Left lung (tissue), 10 donors: ENCODE data around the gene SLC39A9. TPM values are rescaled to one million over a fixed set of nuclear protein-coding genes. Genes with fewer than 3 reads are reported as not detected.

Experiments
- ATAC-seq: fragments of 200-7000 bp; cut with Tn5 transposase; one replicate; pipeline ENCODE4 v1.9.1; 2020; ENCODE audit warnings: moderate library complexity
- DNase-seq, 4 donors: peaks; one replicate each; pipeline ENCODE4 v3.0.0-alpha.2; 2013 to 2020
- H3K27ac ChIP-seq, 2 donors: fragments of 200-600 bp; sonication (generic) in 1 of 2; one replicate each; pipeline versions ENCODE4 v1.5.0 to v1.8.0; 2020 to 2021
- H3K27me3 ChIP-seq, 2 donors: fragments of 200-600 bp; sonication (generic) in 1 of 2; one replicate each; pipeline versions ENCODE4 v1.5.0 to v1.8.0; 2020 to 2021
- H3K36me3 ChIP-seq, 2 donors: fragments of 200-600 bp; sonication (generic) in 1 of 2; one replicate each; pipeline versions ENCODE4 v1.5.0 to v1.8.0; 2020 to 2021
- H3K4me1 ChIP-seq, 2 donors: fragments of 200-600 bp; one replicate each; pipeline ENCODE4 v1.8.0; 2021
- H3K4me3 ChIP-seq, 2 donors: fragments of 200-600 bp; sonication (generic) in 1 of 2; one replicate each; pipeline versions ENCODE4 v1.5.0 to v1.8.0; 2020 to 2021; ENCODE audit warnings: mild to moderate bottlenecking in 1 of 2
- H3K9me3 ChIP-seq, 2 donors: fragments of 200-600 bp; sonication (generic) in 1 of 2; one replicate each; pipeline versions ENCODE4 v1.5.0 to v1.8.0; 2020 to 2021
- intact Hi-C, 2 donors: fragments of 100-400 bp; cut with DNase I; formaldehyde crosslinking; loops; one replicate each; pipeline versions ENCODE4 v1.11.2 to v1.14.2; 2022
- polyA plus RNA-seq, 6 donors: library from polyadenylated mRNA; unstranded; fragments of 120-200 nt; gene quantifications; one replicate each; pipeline ENCODE4 v1.2.1, GENCODE V29; 2013; ENCODE audit not compliant: insufficient read length in 6 of 6
- total RNA-seq, 2 donors: library from RNA; stranded (reverse); fragmentation: NEBNext Ultra II Directional; extraction: Animal tissue kit (Norgen Biotek cat#: 25700); gene quantifications; one replicate each; pipeline ENCODE4 v1.2.1, GENCODE V29; 2021
- TF ChIP-seq, protein P1 (sequence below), 2 donors: fragments of 200-600 bp; sonication (generic) in 1 of 2; IDR thresholded peaks; one replicate each; pipeline versions ENCODE4 v1.5.0 to v1.8.0; 2021; ENCODE audit warnings: antibody characterized with exemption in 2 of 2
- donor health status: DM: no; HTN: yes; CAD: no.
- donor health status: DM: no; HTN: no; CAD: no.

The SLC39A9 gene
- total and polyA plus RNA-seq, 8 donors: 61.6 to 75.8 (median 68.3) TPM

DNA sequence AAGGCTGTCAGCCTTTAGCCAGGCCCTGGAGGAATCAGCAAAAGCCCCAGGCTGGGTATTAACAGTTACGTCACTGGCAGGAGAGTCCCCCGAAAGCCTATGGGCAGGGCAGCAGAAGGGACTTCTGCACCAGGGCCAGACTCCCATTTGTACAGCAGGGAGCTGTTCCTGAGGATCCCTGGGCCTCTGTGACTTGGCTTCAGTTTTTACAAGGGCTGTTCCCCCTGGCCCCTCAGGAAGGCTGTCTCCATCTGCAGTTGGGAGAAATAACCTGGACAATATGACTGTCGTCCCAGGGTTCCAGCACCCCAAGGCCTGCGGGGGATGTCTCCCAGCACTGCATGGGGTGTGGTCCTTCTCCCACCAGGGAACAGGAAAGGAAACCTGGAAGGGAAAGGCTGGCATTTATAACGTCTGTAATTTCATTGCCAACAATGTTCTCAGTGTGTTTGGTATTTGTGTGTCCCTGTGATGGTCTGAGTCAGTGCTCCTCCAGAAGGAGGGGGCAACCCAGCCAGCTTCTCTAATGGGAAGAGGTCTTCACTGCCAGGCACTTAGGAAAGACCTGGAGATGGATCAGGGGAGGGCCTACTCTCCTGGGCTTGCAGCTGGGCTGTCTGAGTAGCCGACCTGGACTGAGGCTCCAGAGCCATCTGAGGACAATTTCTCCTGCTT lies 42.7 kb upstream of the SLC39A9 start:
- H3K9me3 ChIP-seq: no peaks in the 10 kb centered on the region
- H3K36me3 ChIP-seq: no peaks in the 10 kb centered on the region
- peak; percentile 24 for ATAC-seq
- TF ChIP-seq, protein P1, sequence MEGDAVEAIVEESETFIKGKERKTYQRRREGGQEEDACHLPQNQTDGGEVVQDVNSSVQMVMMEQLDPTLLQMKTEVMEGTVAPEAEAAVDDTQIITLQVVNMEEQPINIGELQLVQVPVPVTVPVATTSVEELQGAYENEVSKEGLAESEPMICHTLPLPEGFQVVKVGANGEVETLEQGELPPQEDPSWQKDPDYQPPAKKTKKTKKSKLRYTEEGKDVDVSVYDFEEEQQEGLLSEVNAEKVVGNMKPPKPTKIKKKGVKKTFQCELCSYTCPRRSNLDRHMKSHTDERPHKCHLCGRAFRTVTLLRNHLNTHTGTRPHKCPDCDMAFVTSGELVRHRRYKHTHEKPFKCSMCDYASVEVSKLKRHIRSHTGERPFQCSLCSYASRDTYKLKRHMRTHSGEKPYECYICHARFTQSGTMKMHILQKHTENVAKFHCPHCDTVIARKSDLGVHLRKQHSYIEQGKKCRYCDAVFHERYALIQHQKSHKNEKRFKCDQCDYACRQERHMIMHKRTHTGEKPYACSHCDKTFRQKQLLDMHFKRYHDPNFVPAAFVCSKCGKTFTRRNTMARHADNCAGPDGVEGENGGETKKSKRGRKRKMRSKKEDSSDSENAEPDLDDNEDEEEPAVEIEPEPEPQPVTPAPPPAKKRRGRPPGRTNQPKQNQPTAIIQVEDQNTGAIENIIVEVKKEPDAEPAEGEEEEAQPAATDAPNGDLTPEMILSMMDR (IDR thresholded peaks at IDR 0.05): no peak
- no peaks in the 10 kb centered on the region for H3K27me3 ChIP-seq
- H3K4me1 ChIP-seq: no peaks in the 10 kb centered on the region
- intact Hi-C loops: no loop called here
- DNase-seq: no peak
- no peak overlapping the region for H3K27ac ChIP-seq
- H3K4me3 ChIP-seq: no peak overlapping the region

DNA sequence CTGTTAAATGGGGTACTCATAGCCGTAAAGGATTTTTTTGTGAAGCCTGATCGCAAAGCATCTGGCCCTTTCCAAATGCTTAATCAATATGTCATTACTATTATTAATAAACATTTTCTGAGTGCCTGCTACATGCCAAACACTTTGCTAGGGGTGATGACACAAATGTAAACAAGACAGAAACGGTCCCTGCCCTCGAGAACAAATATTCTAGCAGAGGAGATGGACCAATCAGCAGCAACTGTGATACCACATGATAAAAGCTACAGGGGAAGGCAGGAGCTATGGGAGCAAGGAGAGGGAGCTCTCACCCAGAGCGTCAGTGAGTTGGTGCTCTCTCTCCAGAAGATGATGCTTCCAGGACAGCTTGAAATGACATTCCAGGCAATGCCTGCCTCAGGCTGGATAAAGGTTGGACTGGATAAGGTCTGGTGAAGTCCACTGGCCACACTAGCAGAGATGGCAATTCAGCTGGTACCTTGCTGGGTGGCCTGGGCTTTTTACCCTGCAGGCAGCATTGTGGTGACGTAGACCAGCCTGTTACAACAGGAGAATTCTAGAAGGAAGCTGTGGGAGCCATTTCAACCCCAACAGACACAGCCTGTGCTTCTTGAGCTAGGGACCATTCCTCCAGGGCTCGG lies 41.5 kb upstream of the SLC39A9 start:
- H3K27me3 ChIP-seq: no peaks in the 10 kb centered on the region
- DNase-seq (no peak), ATAC-seq (no peak)
- H3K36me3 ChIP-seq: no peaks in the 10 kb centered on the region
- H3K4me3 ChIP-seq: no peak overlapping the region
- no peaks in the 10 kb centered on the region for H3K9me3 ChIP-seq
- no peaks in the 10 kb centered on the region for H3K4me1 ChIP-seq
- intact Hi-C loops: no loop called here
- TF ChIP-seq, protein P1 (IDR thresholded peaks at IDR 0.05): no peak
- no peak overlapping the region for H3K27ac ChIP-seq

DNA sequence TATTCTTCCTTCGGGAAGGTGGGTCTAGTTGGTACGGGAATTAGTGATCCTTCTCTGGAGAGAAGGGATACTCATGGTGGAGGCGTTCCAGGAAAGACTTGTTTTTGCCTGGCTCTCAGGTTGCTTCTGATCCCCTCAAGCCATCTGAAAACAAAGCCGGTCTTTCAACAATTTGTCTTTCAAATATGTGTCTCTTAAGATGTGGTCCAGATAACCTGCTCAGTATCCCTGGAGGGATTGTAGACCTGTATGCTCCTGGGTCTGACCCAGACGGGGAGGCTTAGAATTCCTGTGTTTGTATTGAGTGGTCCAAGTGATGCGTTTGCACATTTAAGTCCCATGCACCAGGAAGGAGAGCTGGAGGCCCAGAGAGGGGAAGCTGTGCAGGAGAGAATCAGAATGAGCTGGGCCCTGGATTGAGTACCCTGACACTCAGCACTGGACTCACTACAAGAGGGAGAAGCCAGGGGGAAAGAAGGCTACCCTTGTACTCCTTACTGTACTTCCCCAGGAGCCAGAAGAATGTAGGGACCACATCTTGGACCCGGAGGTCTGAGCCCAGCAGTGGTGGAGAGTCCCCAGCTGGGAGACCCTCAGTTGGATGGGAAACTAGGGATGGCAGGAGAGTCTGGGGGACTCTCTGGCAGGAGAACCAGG lies 40.8 kb upstream of the SLC39A9 start:
- Histone ChIP-seq H3K27ac (no peak overlapping the region), H3K27me3 (no peaks in the 10 kb centered on the region), H3K9me3 (no peaks in the 10 kb centered on the region), H3K4me3 (no peak overlapping the region), H3K4me1 (no peaks in the 10 kb centered on the region), H3K36me3 (no peaks in the 10 kb centered on the region)
- TF ChIP-seq, protein P1 (IDR thresholded peaks at IDR 0.05): no peak
- ATAC-seq (no peak), DNase-seq (no peak)
- intact Hi-C loops: no loop called here

DNA sequence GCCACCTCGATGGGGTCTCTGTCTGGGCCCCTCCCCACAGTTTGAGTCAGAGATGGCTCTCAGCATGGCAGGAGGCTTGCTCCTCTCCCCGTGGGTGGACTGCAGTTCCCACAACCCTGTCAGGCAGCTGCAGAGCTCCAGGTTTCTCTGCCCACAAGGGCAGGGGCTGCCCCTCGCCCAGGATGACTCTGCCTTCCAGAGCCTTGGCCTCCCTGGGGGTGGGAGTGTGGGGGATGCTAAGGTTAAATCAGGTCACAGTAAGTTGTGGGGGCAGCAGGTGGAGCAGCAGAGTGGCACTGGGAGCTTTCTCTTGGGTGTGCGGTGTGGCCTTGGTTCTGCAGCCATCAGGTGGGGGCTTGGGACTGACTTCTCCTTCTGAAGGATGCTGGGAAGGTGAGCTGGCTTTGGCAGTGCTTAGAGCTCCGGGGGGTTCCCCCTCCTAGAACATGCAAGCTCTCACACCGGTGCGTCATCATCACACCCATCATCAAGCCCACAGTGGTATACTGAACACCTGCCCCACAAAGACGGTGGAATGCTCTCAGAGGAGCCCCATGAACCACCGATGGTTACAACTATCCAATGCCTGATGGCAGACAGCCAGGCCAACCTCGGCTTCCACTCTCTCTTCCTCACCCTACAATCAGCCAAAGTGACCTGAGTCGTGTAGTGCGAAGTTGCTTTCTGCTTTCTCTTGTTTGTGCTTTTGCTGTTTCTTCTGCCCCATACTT lies 40.1 kb upstream of the SLC39A9 start:
- no peak overlapping the region for H3K27ac ChIP-seq
- no peak for ATAC-seq
- H3K4me3 ChIP-seq: no peak overlapping the region
- no peaks in the 10 kb centered on the region for H3K4me1 ChIP-seq
- TF ChIP-seq, protein P1 (IDR thresholded peaks at IDR 0.05): no peak
- no peaks in the 10 kb centered on the region for H3K27me3 ChIP-seq
- H3K36me3 ChIP-seq: no peaks in the 10 kb centered on the region
- intact Hi-C loops: no loop called here
- no peak for DNase-seq
- H3K9me3 ChIP-seq: no peaks in the 10 kb centered on the region

DNA sequence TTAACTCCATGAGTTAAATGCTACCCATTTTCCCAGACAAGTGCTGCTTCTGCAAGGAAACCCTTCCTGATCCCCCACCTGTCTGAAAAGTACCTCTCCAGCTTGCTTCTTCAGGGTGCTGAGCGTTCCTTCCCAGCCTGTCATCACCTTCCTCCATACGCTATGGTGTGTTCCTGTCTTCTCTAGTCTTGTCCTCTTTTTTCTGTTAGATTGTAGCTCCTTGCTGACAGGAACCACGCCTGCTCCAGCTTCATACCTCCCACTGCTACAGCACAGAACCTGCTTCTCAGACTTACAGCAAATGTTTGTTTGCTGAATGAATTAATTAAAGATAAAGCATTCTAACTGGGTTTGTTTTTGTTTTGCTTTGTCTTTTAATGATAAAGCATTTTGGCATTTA lies 39.5 kb upstream of the SLC39A9 start:
- ATAC-seq: no peak
- intact Hi-C loops: no loop called here
- H3K4me1 ChIP-seq: no peaks in the 10 kb centered on the region

More for the DNA sequence above, 39.5 kb upstream of the SLC39A9 start:
- Histone ChIP-seq H3K36me3 (no peaks in the 10 kb centered on the region), H3K27me3 (no peaks in the 10 kb centered on the region), H3K27ac (no peak overlapping the region), H3K9me3 (no peaks in the 10 kb centered on the region), H3K4me3 (no peak overlapping the region)
- no peak for DNase-seq
- TF ChIP-seq, protein P1 (IDR thresholded peaks at IDR 0.05): no peak
